Astrocyte (in vitro differentiated cells and primary cell): ENCODE results near the gene MBNL2. TPM values are rescaled to one million over a fixed set of nuclear protein-coding genes. Genes with fewer than 3 reads are reported as not detected.

Experiments used
- DNase-seq: peaks from one replicate; pipeline ENCODE4 v3.0.0-alpha.2; 2010; ENCODE audit warnings: low read depth
- FAIRE-seq: peaks from 2 replicates; lab custom pipeline; 2011; peaks lifted over from hg19 to GRCh38; lab: Jason Lieb, UNC
- H2AFZ ChIP-seq: 2 replicates; pipeline ENCODE4 v1.6.0; 2012; ENCODE audit warnings: low read depth, low read length, inconsistent platforms
- H3K27ac ChIP-seq: 2 replicates; pipeline ENCODE4 v1.5.1; 2011; ENCODE audit warnings: low read depth, low read length, inconsistent platforms
- H3K27me3 ChIP-seq: 2 replicates; pipeline ENCODE4 v1.6.0; 2011; ENCODE audit warnings: low read length, inconsistent platforms; ENCODE audit not compliant: insufficient read depth
- H3K36me3 ChIP-seq: 2 replicates; pipeline ENCODE4 v1.5.1; 2011; ENCODE audit warnings: low read length, inconsistent platforms; ENCODE audit not compliant: insufficient read depth
- H3K4me1 ChIP-seq: 2 replicates; pipeline ENCODE4 v1.5.1; 2011; ENCODE audit warnings: low read length, inconsistent platforms; ENCODE audit not compliant: insufficient read depth
- H3K4me2 ChIP-seq: 2 replicates; pipeline ENCODE4 v1.6.0; 2012; ENCODE audit warnings: low read length, inconsistent platforms
- H3K4me3 ChIP-seq: 2 replicates; pipeline ENCODE4 v1.5.1; 2011; ENCODE audit warnings: low read depth, mild to moderate bottlenecking, low read length, inconsistent platforms; ENCODE audit not compliant: insufficient read depth
- H3K79me2 ChIP-seq: 2 replicates; pipeline ENCODE4 v1.6.0; 2012; ENCODE audit warnings: mild to moderate bottlenecking, low read length, inconsistent platforms; ENCODE audit not compliant: insufficient read depth
- H3K9ac ChIP-seq: 2 replicates; pipeline ENCODE4 v1.6.0; 2012; ENCODE audit warnings: mild to moderate bottlenecking, low read length, inconsistent platforms
- H3K9me3 ChIP-seq: 2 replicates; pipeline ENCODE4 v1.5.1; 2012; ENCODE audit warnings: low read depth, mild to moderate bottlenecking, low read length, inconsistent platforms; ENCODE audit not compliant: insufficient read depth
- H4K20me1 ChIP-seq: 2 replicates; pipeline ENCODE4 v1.6.0; 2012; ENCODE audit warnings: low read length, inconsistent platforms; ENCODE audit not compliant: insufficient read depth
- H3K27ac Mint-ChIP-seq: one replicate; pipeline ENCODE4 v1.8.0; 2021; ENCODE audit warnings: mild to moderate bottlenecking, mixed read lengths; ENCODE audit not compliant: unreplicated experiment
- H3K27me3 Mint-ChIP-seq: one replicate; pipeline ENCODE4 v1.8.0; 2021; ENCODE audit warnings: low read depth, mixed read lengths; ENCODE audit not compliant: unreplicated experiment
- H3K36me3 Mint-ChIP-seq: one replicate; pipeline ENCODE4 v1.8.0; 2021; ENCODE audit warnings: low read depth, mixed read lengths; ENCODE audit not compliant: unreplicated experiment
- H3K4me1 Mint-ChIP-seq: one replicate; pipeline ENCODE4 v1.8.0; 2021; ENCODE audit warnings: low read depth, mixed read lengths; ENCODE audit not compliant: unreplicated experiment
- H3K4me3 Mint-ChIP-seq: one replicate; pipeline ENCODE4 v1.8.0; 2021; ENCODE audit warnings: mild to moderate bottlenecking, moderate library complexity, mixed read lengths; ENCODE audit not compliant: unreplicated experiment
- H3K9me3 Mint-ChIP-seq: one replicate; pipeline ENCODE4 v1.8.0; 2021; ENCODE audit warnings: mild to moderate bottlenecking, mixed read lengths; ENCODE audit not compliant: unreplicated experiment
- EZH2 ChIP-seq: IDR thresholded peaks from 2 replicates; pipeline ENCODE4 v1.6.1; 2012; ENCODE audit warnings: mild to moderate bottlenecking, low read length, inconsistent platforms; ENCODE audit not compliant: insufficient read depth
- total RNA-seq: library from RNA; stranded (reverse); gene quantifications from 2 replicates; pipeline ENCODE4 v1.2.1, GENCODE V29; 2021
- TF ChIP-seq, protein P1 (sequence below): IDR thresholded peaks from 2 replicates; pipeline ENCODE4 v1.5.1; 2011; ENCODE audit warnings: low read depth, mild to moderate bottlenecking, inconsistent platforms, low read length, moderate library complexity; ENCODE audit not compliant: insufficient read depth

The MBNL2 gene
- total RNA-seq, 1 donor from 2014 or later = 66.5 TPM

DNA sequence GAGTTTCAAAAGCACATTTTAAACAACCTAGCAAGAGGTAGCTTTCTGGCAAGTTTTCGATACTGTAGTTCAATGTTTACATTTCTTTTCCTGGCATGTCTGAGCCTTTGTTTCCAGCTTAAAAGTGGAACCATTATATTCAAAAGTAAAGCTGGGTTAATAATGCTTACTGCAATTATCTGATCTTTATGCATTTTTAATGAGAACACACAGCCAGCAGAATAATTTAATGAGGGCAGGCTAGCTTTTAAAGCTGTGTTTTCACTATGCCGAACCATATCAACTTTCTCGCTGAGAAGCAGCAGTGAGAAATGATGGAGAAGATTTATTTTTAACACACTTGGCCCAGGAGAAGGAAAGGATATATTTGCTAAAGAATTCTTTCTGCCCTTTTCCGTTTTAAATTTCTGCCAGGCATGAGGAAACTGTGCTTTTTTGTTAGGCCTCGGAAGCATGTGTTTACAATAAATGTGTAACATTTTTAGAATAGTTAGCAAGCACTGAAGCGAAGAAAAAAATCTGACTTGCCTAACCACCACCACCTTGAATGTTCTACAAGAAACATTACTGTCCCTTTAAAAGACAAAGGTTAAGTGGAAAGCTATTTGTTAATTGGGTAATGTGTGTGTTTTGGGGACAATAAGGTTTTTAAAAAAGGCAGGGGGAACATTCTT, 1.0 kb downstream of the MBNL2 start:
- H3K4me3 ChIP-seq = peak overlapping the region; percentile 86
- H3K4me1 Mint-ChIP-seq = peaks cover 24% of the 10 kb centered on the region
- H3K36me3 ChIP-seq = no peaks in the 10 kb centered on the region
- no peak overlapping the region for H2AFZ ChIP-seq
- peak overlapping the region; percentile 99 for H3K4me2 ChIP-seq
- peak overlapping the region; percentile 92 for H3K4me3 Mint-ChIP-seq
- H3K27me3 Mint-ChIP-seq = no peaks in the 10 kb centered on the region
- H3K79me2 ChIP-seq = peaks cover 59% of the 10 kb centered on the region
- peak overlapping the region; percentile 95 for H3K27ac Mint-ChIP-seq
- peaks cover 3% of the 10 kb centered on the region for H3K36me3 Mint-ChIP-seq
- no peaks in the 10 kb centered on the region for H3K27me3 ChIP-seq
- no peaks in the 10 kb centered on the region for H3K9me3 ChIP-seq
- no peak for FAIRE-seq
- H4K20me1 ChIP-seq = peaks cover 43% of the 10 kb centered on the region
- DNase-seq = peak; percentile 66
- TF ChIP-seq EZH2 = no peak
- TF ChIP-seq, protein P1, sequence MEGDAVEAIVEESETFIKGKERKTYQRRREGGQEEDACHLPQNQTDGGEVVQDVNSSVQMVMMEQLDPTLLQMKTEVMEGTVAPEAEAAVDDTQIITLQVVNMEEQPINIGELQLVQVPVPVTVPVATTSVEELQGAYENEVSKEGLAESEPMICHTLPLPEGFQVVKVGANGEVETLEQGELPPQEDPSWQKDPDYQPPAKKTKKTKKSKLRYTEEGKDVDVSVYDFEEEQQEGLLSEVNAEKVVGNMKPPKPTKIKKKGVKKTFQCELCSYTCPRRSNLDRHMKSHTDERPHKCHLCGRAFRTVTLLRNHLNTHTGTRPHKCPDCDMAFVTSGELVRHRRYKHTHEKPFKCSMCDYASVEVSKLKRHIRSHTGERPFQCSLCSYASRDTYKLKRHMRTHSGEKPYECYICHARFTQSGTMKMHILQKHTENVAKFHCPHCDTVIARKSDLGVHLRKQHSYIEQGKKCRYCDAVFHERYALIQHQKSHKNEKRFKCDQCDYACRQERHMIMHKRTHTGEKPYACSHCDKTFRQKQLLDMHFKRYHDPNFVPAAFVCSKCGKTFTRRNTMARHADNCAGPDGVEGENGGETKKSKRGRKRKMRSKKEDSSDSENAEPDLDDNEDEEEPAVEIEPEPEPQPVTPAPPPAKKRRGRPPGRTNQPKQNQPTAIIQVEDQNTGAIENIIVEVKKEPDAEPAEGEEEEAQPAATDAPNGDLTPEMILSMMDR = no peak
- H3K9me3 Mint-ChIP-seq = no peaks in the 10 kb centered on the region
- peaks cover 20% of the 10 kb centered on the region for H3K4me1 ChIP-seq
- H3K27ac ChIP-seq = peak overlapping the region; percentile 92
- peak overlapping the region; percentile 96 for H3K9ac ChIP-seq

DNA sequence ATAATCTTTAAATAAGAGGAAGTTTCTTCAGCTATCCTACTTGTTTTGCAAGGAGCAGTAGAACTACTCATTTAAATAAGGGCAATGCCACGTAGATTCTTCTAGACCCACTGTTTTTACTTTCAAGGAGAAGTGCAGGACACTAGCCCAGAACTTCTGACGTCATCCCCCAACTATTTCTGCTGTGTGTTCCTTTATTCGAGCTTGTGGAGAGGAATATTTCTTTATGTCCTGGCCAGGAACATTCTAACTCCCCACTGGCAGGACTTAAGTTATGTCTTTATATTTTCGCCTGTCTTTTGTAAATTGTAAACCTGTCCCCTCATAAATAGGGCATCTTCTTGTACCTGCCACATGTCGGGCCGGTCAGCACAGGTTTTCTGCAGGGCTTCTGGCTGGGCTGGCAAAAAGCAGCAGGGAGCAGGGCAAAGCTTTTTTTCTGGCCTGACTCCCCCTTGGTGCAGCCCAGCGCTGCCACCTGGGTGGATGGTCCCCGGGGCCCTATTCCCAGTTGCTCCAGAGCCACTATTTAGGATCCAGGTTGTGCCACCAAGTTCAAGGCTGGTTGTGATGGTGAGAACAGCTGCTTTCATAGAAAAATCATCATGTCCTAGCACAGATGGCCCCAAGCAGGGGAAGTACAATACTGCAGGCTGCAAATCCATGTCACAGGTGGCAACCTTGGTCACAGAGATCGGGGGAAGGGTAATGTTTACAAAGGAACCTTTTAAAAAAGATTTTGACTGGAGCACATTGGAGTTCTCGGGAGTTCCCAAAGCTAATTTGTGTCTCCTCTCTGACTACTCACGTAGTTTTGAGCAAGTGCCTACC, 1.8 kb downstream of the MBNL2 start:
- Histone ChIP-seq H4K20me1 (peaks cover 43% of the 10 kb centered on the region), H3K9me3 (no peaks in the 10 kb centered on the region), H2AFZ (no peak overlapping the region), H3K79me2 (peaks cover 67% of the 10 kb centered on the region), H3K27ac (peak overlapping the region; percentile 92), H3K4me3 (peak overlapping the region; percentile 86), H3K4me1 (peaks cover 23% of the 10 kb centered on the region), H3K36me3 (no peaks in the 10 kb centered on the region), H3K4me2 (peak overlapping the region; percentile 99), H3K27me3 (no peaks in the 10 kb centered on the region), H3K9ac (peak overlapping the region; percentile 96)
- peaks cover 3% of the 10 kb centered on the region for H3K36me3 Mint-ChIP-seq
- TF ChIP-seq, protein P1 = no peak
- TF ChIP-seq EZH2 = no peak
- H3K9me3 Mint-ChIP-seq = no peaks in the 10 kb centered on the region
- peak overlapping the region; percentile 92 for H3K4me3 Mint-ChIP-seq
- DNase-seq (peak; percentile 95), FAIRE-seq (peak; percentile 67)
- no peaks in the 10 kb centered on the region for H3K27me3 Mint-ChIP-seq
- peak overlapping the region; percentile 95 for H3K27ac Mint-ChIP-seq
- H3K4me1 Mint-ChIP-seq = peaks cover 24% of the 10 kb centered on the region
